Measurements from ENCODE around the gene KDM1A.

KDM1A gene

GRCh38 chr1:23018661-23019093 is 591 bp upstream of the KDM1A start:
- peak in 1 of 2 donors; percentile 9 for DNase-seq

GRCh38 chr1:23019863-23020625 is 776 bp downstream of the KDM1A start:
- DNase-seq, result peak in 1 of 2 donors; percentile 32

GRCh38 chr1:23020706-23021405 is 1.6 kb downstream of the KDM1A start:
- no peak for DNase-seq

- no peak for DNase-seq
Observed at GRCh38 chr1:23021834-23022233, 2.6 kb downstream of the KDM1A start.

- peak in 1 of 2 donors; percentile 60 for DNase-seq
Observed at GRCh38 chr1:23023174-23023845, 4.0 kb downstream of the KDM1A start.

- no peak for DNase-seq
Observed at GRCh38 chr1:23026568-23026967, 7.3 kb downstream of the KDM1A start.

- DNase-seq, result no peak
Observed at GRCh38 chr1:23027352-23027907, 8.2 kb downstream of the KDM1A start.

- DNase-seq, result peak; percentile 10 to 40
Observed at GRCh38 chr1:23029337-23029736, 10.1 kb downstream of the KDM1A start.

- no peak for DNase-seq
Observed at GRCh38 chr1:23035823-23036452, 16.7 kb downstream of the KDM1A start.

- no peak for DNase-seq
Observed at GRCh38 chr1:23037081-23037740, 17.9 kb downstream of the KDM1A start.

- no peak for DNase-seq
Observed at GRCh38 chr1:23039308-23039826, 20.1 kb downstream of the KDM1A start.

GRCh38 chr1:23040509-23040908 is 21.2 kb downstream of the KDM1A start:
- no peak for DNase-seq

GRCh38 chr1:23044035-23044434 is 24.8 kb downstream of the KDM1A start:
- DNase-seq, result no peak

- DNase-seq, result no peak
Observed at GRCh38 chr1:23050201-23050600, 30.9 kb downstream of the KDM1A start.

GRCh38 chr1:23051290-23051909 is 32.1 kb downstream of the KDM1A start:
- DNase-seq, result no peak

GRCh38 chr1:23057301-23057700 is 38.0 kb downstream of the KDM1A start:
- DNase-seq, result no peak

GRCh38 chr1:23062271-23062670 is 43.0 kb downstream of the KDM1A start:
- DNase-seq, result no peak

GRCh38 chr1:23065385-23065784 is 46.1 kb downstream of the KDM1A start:
- DNase-seq, result no peak

GRCh38 chr1:23066075-23066474 is 46.8 kb downstream of the KDM1A start:
- DNase-seq, result no peak

- no peak for DNase-seq
Observed at GRCh38 chr1:23069149-23069548, 49.9 kb downstream of the KDM1A start.

- no peak for DNase-seq
Observed at GRCh38 chr1:23069675-23070074, 50.4 kb downstream of the KDM1A start.
